NCI-H2196 (cell line): ENCODE measurements around the gene TRIM69.
"Not testable (repeated sequence)": the region's sequence is repeated elsewhere in the genome, so short reads cannot be mapped to it uniquely, and the experiment has no call there.

Experiments used
- DNase-seq: peaks from one replicate; lab custom pipeline; 2025; ENCODE audit not compliant: unreplicated experiment; lab: John Stamatoyannopoulos, UW

TRIM69 gene

DNA sequence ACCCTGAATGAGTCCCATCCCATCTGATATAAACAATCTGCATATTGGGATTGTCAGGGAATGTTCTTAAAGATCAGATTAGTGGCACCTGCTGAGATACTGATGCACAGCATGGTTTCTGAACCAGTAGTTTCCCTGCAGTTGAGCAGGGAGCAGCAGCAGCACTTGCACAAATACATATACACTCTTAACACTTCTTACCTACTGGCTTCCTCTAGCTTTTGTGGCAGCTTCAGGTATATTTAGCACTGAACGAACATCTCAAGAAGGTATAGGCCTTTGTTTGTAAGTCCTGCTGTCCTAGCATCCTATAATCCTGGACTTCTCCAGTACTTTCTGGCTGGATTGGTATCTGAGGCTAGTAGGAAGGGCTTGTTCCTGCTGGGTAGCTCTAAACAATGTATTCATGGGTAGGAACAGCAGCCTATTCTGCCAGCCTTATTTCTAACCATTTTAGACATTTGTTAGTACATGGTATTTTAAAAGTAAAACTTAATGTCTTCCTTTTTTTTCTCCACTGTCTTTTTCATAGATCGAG is 20.5 kb upstream of the TRIM69 start:
- no peak for DNase-seq

DNA sequence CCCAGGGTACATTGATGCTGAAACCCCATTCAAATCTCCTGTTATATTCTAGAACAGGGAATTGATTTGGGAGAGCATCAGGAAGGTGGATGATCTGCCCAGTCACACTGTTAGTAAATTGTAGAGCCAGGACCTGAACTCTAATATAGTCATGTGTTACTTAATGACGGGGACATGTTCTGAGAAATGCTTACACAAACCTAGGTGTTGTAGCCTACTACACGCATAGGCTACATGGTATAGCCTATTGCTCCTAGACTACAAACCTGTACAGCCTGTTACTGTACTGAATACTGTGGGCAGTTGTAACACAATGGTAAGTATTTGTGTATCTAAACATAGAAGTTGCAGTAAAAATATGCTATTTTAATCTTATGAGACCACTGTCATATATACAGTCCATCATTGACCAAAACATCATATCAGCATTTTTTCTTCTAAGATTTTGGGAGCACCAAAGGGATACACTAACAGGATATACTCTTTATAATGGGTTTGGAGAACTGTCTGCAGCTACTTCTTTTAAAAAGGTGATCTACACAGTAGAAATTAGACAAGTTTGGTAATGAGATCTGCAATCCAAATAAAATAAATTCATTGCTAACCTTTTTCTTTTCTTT is 19.2 kb upstream of the TRIM69 start:
- DNase-seq = no peak

DNA sequence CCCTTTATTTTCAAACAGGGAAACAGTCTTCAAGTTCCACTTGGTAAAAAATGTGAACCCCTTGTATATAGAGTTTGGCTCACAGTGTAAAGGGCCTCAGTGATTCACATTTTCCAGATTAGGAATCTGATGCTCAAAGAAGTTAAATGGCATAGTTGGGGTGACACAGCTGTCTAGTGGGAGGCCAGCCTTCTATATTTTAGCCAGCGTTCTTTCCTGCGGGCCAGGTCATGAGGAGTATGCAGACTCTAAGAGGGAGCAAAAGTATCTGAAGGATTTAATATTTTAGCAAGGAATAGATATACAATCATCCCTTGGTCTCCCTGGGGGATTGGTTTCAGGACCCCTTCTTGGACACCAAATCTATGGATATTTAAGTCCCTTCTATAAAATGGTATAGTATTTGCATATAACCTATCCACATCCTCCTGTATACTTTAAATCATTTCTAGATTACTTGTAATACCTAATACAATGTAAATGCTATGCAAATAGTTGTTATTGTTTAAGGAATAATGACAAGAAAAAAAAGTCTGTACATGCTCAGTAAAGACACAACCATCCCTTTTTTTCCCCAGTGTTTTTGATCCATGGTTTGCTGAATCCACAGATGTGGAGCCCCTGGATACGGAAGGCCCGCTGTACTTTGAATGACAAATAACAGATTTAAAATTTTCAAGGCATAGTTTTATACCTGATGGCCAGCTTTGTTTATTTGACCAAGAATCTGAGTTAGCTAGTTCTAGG is 18.0 kb upstream of the TRIM69 start:
- DNase-seq = no peak

DNA sequence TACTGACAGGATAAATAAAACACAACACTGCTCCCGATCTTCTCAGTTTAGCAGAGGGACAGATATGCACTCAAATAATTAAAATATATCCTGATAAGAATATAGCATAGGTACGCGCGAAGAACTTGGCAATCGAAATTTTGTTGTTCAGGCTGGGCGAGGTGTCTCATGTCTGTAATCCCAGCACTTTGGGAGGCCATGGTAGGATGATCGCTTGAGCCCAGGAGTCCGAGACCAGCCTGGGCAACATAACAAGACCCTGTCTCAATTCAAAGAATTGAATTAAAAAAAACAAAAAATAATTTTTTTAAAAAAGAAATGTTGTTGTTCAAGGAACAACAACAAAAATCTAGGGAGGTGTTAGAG is 17.4 kb upstream of the TRIM69 start:
- no peak for DNase-seq

DNA sequence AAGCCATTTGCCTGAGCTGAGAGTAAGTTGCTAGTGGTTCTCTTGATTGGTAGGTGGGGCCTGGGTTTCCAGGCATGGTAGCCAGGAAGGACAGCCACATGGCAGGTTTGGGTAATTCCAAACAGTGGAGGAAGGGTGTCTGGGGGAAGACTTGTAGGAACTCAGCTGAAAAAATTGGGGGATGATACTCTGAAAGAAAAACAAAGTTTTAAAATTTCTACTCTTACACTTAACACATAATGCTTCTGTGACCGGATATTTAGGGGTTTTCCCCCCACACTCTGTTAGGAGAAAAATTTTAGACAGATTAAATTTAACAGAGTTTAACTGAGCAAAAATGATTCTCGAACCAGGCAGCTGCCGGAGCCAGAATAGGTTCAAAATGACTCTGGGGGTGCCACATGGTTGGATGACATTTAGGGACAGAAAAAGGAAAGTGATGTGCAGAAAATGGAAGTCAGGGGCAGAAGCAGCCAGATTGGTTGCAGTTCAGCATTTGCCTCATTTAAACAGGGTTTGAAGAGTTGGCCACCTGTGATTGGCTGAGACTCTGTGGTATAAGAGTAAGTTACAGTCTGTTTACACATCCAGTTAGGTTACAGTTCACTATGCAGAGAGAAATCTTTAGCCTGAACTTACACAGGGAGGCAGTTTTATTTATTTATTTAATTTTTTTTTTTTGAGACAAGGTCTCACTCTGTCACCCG is 16.9 kb upstream of the TRIM69 start:
- no peak for DNase-seq

DNA sequence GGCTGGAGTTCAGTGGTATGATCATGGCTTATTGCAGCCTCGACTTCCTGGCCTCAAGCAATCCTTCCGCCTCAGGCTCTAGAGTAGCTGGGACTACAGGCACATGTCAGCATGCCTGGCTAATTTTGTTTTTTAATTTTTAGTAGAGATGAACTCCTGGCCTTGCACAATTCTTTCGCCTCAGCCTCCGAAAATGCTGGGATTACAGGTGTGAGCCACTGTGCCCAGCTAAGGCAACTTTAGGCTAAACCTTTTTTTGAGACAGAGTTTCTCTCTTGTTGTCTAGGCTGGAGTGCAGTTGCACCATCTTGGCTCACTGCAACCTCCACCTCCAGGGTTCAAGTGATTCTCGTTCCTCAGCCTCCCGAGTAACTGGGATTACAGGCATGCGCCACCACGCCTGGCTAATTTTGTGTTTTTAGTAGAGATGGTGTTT is 16.3 kb upstream of the TRIM69 start:
- not testable (repeated sequence) for DNase-seq

DNA sequence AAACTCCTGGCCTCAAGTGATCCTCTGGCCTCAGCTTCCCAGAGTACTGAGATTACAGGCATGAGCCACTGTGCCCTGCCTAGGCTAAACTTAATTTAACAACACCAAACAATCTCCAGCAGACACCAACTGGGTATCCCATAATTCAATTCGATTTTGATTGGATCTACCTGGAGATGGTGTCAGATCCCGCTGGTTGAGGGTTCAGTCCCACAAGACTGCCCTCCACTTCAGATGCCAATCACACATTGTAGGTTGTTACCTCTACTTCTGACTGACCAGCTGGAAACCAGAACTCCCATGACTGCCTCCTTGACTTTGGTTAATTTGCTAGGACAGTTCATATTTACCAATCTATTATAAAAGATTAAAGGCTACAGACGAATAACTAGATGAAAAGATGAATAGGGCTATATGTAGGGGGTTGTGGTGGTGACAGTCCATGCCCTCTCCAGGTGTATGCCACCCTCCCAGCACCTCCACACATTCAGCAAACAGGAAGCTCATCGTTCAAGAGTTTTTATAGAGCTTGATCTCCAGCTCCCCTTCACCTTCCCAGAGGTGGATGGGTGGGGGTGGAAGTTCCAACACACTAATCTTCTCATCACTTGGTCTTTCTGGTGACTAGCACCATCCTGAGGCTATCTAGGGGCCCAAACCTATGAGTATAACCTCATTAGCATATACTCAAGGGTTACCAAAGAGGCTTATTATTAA is 15.7 kb upstream of the TRIM69 start:
- no peak for DNase-seq

DNA sequence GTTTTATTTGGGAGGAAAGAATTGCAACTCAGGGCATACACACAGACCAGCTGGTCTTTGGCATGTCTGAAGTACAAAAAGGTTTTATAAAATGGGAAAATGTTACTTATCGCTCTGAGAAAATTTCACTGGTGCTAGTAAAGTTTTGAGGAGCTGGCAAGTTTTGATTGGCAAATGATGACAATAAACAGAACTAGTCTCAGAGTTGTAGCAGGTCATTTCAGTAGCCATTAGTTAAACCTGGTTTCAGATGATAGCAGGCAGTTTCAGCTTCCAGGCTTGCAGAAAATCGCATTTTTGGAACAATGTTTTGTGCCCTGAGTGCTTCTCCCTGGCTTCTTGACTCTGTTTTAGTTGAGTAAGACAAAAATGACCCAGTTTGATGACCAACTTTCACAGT is 14.3 kb upstream of the TRIM69 start:
- no peak for DNase-seq

DNA sequence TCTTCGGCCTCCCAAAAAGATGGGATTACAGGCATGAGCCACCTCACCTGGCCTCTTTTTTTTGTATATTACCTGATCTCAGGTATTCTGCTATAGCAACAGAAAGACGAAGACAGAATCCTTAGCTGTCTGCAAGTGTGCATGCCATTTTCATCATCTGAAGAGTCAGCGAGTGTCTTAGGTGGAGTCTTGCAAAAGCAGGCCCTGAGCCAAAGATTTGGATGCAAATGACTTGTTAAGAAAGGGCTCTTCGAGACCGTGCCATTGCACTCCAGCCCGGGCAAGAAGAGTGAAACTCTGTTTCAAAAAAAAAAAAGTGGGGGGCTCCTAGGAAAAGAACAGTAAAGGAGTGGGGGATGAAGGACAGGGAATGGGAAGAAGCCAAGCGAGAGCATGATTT is 10.2 kb upstream of the TRIM69 start:
- DNase-seq = no peak

DNA sequence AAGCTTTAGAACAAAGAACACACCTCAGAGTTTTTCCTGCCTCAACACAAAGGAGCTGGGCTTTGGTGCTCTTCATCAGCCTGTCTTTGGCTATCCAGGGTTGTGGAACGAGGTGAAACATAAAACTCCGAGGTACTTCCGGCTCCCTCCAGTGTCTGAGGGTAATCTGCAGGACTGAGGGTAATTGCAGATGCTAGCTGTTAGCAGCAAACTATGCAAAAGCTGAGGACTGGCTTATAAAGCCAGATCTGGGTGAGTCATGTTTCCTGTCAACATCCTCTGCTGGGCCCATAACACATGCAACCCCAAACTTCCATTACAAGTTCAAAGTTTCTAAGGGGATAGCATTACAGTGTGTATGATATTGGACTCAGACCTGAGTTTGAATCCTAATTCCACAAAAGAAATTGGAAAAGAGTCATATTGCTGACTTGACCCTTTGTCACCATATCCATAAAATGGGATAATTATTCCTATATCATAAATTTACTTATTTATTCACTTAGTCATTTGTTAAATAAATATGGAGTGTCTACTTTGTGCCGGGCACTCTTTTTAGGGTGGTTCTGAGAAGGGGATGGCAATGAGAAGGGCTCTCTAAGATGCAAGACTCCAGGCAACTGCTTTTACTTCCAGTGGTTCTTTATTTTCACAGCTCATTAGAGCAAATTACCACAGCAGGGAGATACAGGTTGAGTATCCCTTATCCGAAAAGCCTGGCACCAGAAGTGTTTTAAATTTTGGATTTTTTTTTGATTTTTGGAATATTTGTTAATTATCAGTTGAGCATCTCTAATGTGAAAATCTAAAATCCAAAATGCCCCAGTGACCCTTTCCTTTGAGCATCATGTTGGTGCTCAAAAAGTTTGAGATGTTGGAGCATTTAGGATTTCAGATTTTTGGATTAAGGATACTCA is 9.5 kb upstream of the TRIM69 start:
- DNase-seq = peak; percentile 35

DNA sequence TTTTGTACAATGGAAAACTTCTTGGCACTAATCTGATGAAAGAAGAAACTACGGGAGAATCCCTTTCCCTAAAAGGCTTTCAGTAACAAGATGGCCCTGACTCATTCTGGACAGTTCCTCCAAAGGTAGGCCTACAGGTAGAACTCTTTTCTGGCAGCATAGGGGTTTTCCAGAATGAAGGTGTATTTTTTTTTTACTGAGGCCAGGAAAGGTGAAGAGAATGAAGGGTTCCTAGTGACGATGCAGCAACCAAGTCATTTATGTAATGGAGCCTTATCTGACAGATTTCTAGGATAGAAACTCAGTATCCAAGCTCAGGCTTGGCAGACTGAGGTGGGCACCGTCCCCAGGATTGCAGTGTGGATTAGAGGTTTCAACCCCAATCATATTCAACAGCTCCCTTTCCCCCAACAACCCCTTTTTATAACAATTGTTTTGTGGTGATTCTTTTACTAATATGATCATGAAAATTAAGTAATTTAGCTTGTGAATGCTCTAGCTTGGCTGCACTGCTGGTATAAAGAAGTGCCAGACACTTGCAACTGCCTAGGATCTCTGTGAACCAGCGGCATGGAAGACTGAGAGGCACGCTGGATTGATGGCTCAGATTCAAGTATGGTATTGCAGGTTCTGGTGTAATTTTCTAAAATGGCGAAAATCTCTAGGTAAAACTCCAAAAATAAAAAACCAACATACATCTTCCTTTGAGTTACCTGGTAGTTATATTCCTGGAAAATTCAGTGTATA is 8.7 kb upstream of the TRIM69 start:
- no peak for DNase-seq

DNA sequence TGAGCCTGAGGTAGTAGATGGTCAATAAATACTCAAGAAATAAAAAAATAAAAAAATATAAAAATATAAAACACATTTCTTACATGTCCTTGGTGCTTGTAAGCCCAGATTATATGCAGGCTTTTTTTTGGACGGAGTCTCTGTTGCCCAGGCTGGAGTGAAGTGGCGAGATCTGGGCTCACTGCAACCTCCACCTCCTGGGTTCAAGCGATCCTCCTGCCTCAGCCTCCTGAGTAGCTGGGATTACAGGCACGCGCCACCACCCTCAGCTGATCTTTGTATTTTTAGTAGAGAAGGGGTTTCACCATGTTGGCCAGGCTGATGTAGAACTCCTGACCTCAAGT is 8.1 kb upstream of the TRIM69 start:
- not testable (repeated sequence) for DNase-seq

DNA sequence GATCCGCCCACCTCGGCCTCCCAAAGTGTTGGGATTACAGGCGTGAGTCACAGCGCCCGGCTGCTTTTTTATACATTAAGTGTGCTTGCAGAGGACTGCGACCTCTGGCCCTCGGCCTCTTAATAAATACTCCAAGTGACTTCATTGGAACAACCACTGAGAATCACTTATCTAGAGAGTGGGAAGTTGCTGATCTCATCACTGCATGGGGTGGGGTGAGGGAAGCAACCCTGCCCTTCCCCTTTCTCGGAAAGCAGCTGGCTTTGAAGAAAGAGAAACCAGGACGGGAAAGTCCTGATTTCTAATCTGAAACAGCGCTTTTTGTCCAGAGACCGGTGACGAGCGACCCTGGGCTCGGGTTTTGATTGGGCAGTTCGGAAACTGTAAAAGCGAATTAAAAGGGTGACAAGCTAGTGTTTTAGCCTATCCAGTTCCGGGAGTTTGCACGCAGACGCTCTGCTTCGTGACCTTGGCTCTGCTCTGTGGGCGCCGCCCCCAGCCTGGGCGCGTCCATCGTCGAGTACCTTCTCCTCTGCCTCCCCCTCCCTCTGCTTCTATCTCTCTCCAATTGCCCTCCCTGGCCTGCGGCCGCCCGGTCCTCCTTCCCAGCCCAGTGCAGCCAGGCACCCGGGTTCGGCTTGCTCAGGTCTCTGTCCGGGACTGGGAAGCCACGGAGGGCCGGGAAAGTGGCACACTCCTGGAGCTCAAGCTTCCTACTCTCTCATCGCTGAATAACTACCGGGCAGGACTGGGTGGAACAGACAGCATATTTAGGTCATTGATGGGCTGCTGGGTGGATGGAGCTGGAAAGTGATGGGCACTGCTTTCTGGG is 7.5 kb upstream of the TRIM69 start:
- DNase-seq = peak; percentile 88

DNA sequence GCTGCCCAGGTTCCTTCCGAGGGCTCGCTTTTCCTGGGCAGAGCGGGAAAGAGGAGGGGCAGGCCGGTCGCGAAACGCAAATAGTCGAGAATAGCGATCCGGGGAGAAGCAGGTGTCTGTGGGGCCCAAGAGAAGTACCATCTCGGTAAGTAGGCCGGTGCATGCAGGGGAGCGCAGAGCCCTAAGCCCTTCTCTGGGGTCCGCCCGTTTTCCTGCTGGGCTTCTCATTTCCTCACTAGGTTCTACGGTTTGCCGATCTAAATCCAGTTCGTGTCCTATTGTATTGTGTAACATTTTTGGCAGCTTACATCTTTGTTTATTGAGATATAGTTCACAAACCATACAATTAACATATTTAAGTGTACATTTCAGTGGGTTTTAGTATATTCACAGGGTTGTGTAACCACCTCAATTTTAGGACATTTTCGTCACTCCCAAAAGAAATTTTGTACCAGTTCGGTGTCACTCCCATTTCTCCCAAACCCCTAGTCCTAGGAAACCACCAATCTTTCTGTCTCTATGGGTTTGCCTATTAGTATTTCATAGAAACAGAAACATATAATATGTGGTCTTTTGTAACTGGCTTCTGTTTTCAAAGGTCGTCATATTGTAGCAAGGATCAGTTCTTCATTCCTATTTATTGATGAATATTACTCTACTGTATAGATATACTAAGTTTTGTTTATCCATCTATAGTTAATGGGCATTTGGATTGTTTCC is 6.8 kb upstream of the TRIM69 start:
- no peak for DNase-seq

DNA sequence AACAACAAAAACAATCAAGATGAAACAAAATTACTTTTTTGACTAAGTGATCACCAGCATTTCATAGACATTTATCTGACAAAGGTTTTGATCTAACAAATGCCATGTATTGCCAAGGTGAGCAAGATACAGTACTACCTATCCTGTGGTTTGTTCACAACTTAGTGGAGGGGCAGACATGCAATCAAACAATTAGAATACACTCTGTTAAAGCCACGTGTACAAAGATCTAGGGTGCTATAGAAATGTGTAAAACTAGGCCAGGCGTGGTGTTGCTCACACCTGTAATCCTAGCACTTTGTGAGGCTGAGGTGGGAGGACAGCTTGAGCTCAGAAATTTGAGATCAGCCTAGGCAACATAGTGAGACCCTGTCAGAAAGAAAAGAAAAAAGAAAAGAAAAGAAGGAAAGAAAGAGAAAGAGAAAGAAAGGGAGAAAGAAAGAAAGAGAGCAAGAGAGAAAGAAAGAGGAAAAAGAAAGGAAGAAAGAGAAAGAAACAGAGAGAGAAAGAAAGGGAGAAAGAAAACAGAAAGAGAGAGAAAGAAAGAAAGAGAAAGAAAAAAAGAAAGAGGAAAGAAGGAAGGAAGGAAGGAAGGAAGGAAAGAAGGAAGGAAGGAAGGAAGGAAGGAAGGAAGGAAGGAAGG is 1.4 kb upstream of the TRIM69 start:
- no peak for DNase-seq

DNA sequence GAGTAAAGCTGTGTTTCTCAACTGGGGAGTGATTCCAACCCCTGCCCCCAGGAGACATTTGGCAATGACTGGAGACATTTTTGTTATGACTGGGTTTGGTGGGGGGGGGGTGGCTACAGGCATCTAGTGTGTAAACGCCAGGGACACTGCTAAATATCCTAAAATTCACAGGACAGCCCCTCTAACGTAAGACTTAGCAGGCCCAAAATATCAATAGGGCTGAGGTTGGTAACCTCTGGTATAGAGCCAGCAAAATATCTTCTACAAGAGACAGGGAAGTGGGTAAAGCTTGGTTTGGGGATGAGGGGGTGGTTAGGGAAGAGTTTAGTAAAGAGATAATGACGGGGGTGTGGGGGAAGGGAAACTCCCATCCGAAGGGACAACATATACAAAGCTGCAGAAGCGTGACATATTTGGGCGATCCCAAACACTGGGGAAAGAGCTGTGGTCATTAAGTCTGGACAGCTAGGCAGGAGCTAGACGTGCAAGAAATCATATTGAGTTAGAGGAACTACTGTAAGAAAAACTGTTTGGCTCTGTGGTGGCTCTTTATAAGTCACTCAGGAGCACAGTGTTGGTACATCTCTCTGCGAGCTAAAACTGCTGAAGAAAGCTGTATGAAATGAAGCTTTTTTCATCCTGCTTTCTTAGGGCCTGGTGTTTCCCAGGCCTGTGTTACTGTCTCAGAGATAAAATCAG is 697 bp upstream of the TRIM69 start:
- no peak for DNase-seq

DNA sequence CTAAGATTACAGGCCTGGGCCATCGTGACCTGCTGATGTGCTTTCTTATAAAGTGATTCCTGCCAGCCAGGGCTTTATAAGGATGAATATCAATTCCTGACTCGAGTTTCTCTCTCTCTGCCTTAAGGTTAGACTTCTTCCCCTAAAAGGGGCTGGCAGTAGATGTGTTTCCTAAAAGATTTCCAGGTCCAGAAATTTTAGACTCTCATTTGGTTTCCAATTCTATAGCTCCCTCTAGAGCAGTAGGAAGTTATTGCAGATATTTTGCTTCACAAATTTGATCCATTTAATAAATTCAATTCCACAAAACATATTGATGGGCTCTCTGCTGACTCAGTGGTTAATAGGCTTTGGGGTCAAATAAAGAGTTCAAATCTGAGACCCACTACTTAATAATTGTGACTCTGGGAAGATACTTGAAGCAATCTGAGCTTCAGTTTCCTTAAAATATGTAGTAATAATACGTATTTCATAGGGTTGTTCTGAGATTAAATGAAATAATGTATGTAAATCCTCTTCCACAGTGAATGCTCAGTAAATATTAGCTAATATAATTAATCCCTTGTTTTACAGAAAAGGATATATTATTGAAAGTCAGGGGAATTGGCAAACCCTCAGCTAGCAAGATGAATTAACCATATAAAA is 2.1 kb downstream of the TRIM69 start:
- peak; percentile 30 for DNase-seq
